ENCODE results near the gene OXGR1. TPM values are rescaled to one million over a fixed set of nuclear protein-coding genes. Genes with fewer than 3 reads are reported as not detected.

Gene OXGR1
- total RNA-seq, 1 experiment from 2014 or later = not detected

DNA sequence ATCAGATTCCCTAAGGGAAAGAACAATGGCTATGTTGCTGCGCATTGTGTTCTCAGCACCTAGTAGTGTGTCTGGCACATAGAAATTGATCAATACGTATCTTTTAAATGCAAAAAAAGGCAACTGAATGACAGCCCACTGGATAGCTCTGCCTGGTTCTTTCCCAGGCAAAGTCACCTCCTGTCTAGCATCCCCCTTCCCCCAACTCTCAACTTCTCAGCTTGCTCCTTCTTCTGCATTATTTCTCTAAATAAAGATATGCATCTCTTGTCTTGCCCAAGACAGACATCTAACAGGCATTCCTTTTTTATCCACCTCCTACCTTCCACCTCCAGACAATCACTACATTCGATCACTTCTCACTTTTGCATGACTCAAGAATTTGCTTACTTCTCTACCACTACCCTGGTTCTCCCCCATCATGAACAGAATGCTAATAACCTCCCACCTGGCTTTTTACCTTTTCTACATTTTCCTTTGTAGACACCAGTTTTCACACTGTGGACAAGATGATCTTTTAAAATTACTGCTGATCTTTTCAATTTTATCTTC is 26.5 kb upstream of the OXGR1 start:
- no peaks in the 10 kb centered on the region for H3K27me3 ChIP-seq (ENCODE audit: insufficient read depth, low read length)
- H3K27ac ChIP-seq (ENCODE audit: insufficient read length, low read depth, low read length) = no peak overlapping the region
- H3K4me2 ChIP-seq (ENCODE audit: insufficient read depth, insufficient read length, low read length) = no peak overlapping the region
- no peak overlapping the region for H3K18ac ChIP-seq (ENCODE audit: insufficient read length, low read depth, low read length)
- no peak overlapping the region for H4K5ac ChIP-seq (ENCODE audit: insufficient read length, low read depth, low read length)
- no peaks in the 10 kb centered on the region for H3K23me2 ChIP-seq (ENCODE audit: insufficient read length, low read depth, low read length, poor library complexity, severe bottlenecking)
- no peaks in the 10 kb centered on the region for H3K9me3 ChIP-seq (ENCODE audit: control insufficient read depth, low read depth, low read length)
- no peaks in the 10 kb centered on the region for H3K4me1 ChIP-seq (ENCODE audit: insufficient read depth, low read length)
- no peak overlapping the region for H3K56ac ChIP-seq (ENCODE audit: insufficient read length, low read depth, low read length)
- Mint-ChIP-seq H3K4me1 (peaks cover 4 to 7% of the 10 kb centered on the region in 2 experiments), H3K27me3 (ENCODE audit: low read depth) (peaks cover 53% of the 10 kb centered on the region), H3K4me3 (no peak overlapping the region), H3K36me3 (ENCODE audit: insufficient read depth in 1 of 3, low read depth in 3 of 3) (no peaks in the 10 kb centered on the region), H3K27ac (no peak overlapping the region), H3K9me3 (no peaks in the 10 kb centered on the region)
- DNase-seq = no peak
- no peak overlapping the region for H2BK5ac ChIP-seq (ENCODE audit: insufficient read length, low read length)
- no peak overlapping the region for H2AFZ ChIP-seq (ENCODE audit: low read length)
- H3K4ac ChIP-seq (ENCODE audit: low read depth, low read length) = no peak overlapping the region
- no peak overlapping the region for H3T11ph ChIP-seq (ENCODE audit: low read length)
- 100% methylated on average over 1 of the region's 3 CpGs for WGBS (ENCODE audit: extremely low coverage, insufficient read length, low lambda C conversion rate)
- no peak overlapping the region for H2AK5ac ChIP-seq (ENCODE audit: insufficient read length, low read length)
- H2BK12ac ChIP-seq (ENCODE audit: insufficient read length, low read depth, low read length) = no peak overlapping the region
- no peak overlapping the region for H2BK20ac ChIP-seq (ENCODE audit: low read depth, low read length, poor library complexity, severe bottlenecking)
- no peaks in the 10 kb centered on the region for H4K20me1 ChIP-seq (ENCODE audit: control insufficient read depth, insufficient read depth, insufficient read length)
- no peak overlapping the region for H3K14ac ChIP-seq (ENCODE audit: insufficient read depth, low read length)
- H3K23ac ChIP-seq (ENCODE audit: insufficient read length, low read depth, low read length) = no peak overlapping the region
- no peak overlapping the region for H2BK120ac ChIP-seq (ENCODE audit: low read depth, low read length, poor library complexity, severe bottlenecking)
- H2BK15ac ChIP-seq (ENCODE audit: low read depth, low read length) = no peak overlapping the region
- TF ChIP-seq, protein P1, sequence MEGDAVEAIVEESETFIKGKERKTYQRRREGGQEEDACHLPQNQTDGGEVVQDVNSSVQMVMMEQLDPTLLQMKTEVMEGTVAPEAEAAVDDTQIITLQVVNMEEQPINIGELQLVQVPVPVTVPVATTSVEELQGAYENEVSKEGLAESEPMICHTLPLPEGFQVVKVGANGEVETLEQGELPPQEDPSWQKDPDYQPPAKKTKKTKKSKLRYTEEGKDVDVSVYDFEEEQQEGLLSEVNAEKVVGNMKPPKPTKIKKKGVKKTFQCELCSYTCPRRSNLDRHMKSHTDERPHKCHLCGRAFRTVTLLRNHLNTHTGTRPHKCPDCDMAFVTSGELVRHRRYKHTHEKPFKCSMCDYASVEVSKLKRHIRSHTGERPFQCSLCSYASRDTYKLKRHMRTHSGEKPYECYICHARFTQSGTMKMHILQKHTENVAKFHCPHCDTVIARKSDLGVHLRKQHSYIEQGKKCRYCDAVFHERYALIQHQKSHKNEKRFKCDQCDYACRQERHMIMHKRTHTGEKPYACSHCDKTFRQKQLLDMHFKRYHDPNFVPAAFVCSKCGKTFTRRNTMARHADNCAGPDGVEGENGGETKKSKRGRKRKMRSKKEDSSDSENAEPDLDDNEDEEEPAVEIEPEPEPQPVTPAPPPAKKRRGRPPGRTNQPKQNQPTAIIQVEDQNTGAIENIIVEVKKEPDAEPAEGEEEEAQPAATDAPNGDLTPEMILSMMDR (conservative IDR thresholded peaks at IDR 0.05) = no peak
- H3K79me2 ChIP-seq (ENCODE audit: insufficient read depth, low read length) = no peaks in the 10 kb centered on the region
- no peak overlapping the region for H4K8ac ChIP-seq (replicated peaks; ENCODE audit: insufficient read length, low read depth, low read length)
- no peak overlapping the region for H4K91ac ChIP-seq (ENCODE audit: insufficient read length, low read depth, low read length)
- H3K79me1 ChIP-seq (ENCODE audit: insufficient read depth, low read depth, low read length, poor library complexity, severe bottlenecking) = no peaks in the 10 kb centered on the region
- no peak overlapping the region for H3K9ac ChIP-seq (ENCODE audit: extremely low read depth, insufficient read length, low read length)

Data from H9 (cell line).